GM10266 (cell line): ENCODE results near the gene RUVBL2.
A peak's percentile ranks its signal among the peaks of the same experiment; 100 is the strongest.

ENCODE experiments used
- DNase-seq: peaks from one replicate; pipeline ENCODE4 v3.0.0; 2012; ENCODE audit errors: extremely low spot score
- CTCF ChIP-seq: IDR thresholded peaks from 2 replicates; pipeline ENCODE4 v1.5.1; 2012; ENCODE audit warnings: mild to moderate bottlenecking, low read depth; ENCODE audit not compliant: control insufficient read depth, insufficient read depth; ENCODE audit errors: missing control alignments

The RUVBL2 gene

GRCh38 chr19:49059053-49059452, 65.4 kb downstream of the RUVBL2 start:
- no peak for TF ChIP-seq CTCF
- no peak for DNase-seq

- DNase-seq, result no peak
- no peak for TF ChIP-seq CTCF
These were observed 67.3 kb downstream of the RUVBL2 start for GRCh38 chr19:49061000-49061399.

GRCh38 chr19:49061445-49061844, 67.8 kb downstream of the RUVBL2 start:
- TF ChIP-seq CTCF, result no peak

GRCh38 chr19:49064029-49064629, 70.4 kb downstream of the RUVBL2 start:
- DNase-seq, result peak; percentile 37

More at GRCh38 chr19:49061445-49061844, 67.8 kb downstream of the RUVBL2 start:
- peak; percentile 51 for DNase-seq

GRCh38 chr19:49064768-49065611, 71.3 kb downstream of the RUVBL2 start, which contains the start of gene NTF4:
TSS of gene NTF4 (minus strand) at chr19:49064818. CDS start at chr19:49061997, 2,821 bp downstream.
- peak; percentile 62 for DNase-seq
- no peak for TF ChIP-seq CTCF

More at GRCh38 chr19:49064029-49064629, 70.4 kb downstream of the RUVBL2 start:
- no peak for TF ChIP-seq CTCF
